ENCODE results near the gene PTPN13. TPM values are rescaled to one million over a fixed set of nuclear protein-coding genes. Genes with fewer than 3 reads are reported as not detected.
A peak's percentile ranks its signal among the peaks of the same experiment; 100 is the strongest.

Gene PTPN13
- total RNA-seq, 2 donors from 2014 or later, result 18.6 to 36.4 TPM

- H3K4me1 ChIP-seq (ENCODE audit: control insufficient read depth in 1 of 2, low read depth in 2 of 2), result peaks cover 0 to 18% of the 10 kb centered on the region in 2 donors
- no peak overlapping the region for H3K27ac ChIP-seq
Measured at GRCh38 chr4:86846921-86847320, 252.8 kb downstream of the PTPN13 start.

GRCh38 chr4:86847571-86847970, 253.5 kb downstream of the PTPN13 start:
- Histone ChIP-seq H3K4me1 (ENCODE audit: control insufficient read depth in 1 of 2, low read depth in 2 of 2) (peaks cover 0 to 18% of the 10 kb centered on the region in 2 donors), H3K9me3 (no peaks in the 10 kb centered on the region), H3K4me3 (peak overlapping the region; percentile 14), H3K36me3 (no peaks in the 10 kb centered on the region), H3K27me3 (replicated peaks; ENCODE audit: insufficient read depth) (no peaks in the 10 kb centered on the region), H3K27ac (no peak overlapping the region)
- DNase-seq (ENCODE audit: low spot score) (no peak), ATAC-seq (ENCODE audit: insufficient number of reproducible peaks, low FRiP score, low read depth) (no peak)
- TF ChIP-seq, protein P1, sequence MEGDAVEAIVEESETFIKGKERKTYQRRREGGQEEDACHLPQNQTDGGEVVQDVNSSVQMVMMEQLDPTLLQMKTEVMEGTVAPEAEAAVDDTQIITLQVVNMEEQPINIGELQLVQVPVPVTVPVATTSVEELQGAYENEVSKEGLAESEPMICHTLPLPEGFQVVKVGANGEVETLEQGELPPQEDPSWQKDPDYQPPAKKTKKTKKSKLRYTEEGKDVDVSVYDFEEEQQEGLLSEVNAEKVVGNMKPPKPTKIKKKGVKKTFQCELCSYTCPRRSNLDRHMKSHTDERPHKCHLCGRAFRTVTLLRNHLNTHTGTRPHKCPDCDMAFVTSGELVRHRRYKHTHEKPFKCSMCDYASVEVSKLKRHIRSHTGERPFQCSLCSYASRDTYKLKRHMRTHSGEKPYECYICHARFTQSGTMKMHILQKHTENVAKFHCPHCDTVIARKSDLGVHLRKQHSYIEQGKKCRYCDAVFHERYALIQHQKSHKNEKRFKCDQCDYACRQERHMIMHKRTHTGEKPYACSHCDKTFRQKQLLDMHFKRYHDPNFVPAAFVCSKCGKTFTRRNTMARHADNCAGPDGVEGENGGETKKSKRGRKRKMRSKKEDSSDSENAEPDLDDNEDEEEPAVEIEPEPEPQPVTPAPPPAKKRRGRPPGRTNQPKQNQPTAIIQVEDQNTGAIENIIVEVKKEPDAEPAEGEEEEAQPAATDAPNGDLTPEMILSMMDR (IDR thresholded peaks at IDR 0.05), result no peak

More at GRCh38 chr4:86846921-86847320, 252.8 kb downstream of the PTPN13 start:
- no peak for DNase-seq (ENCODE audit: low spot score)
- no peak for ATAC-seq (ENCODE audit: insufficient number of reproducible peaks, low FRiP score, low read depth)
- Histone ChIP-seq H3K9me3 (no peaks in the 10 kb centered on the region), H3K36me3 (no peaks in the 10 kb centered on the region), H3K4me3 (no peak overlapping the region), H3K27me3 (replicated peaks; ENCODE audit: insufficient read depth) (no peaks in the 10 kb centered on the region)
- TF ChIP-seq, protein P1 (IDR thresholded peaks at IDR 0.05), result no peak

DNA sequence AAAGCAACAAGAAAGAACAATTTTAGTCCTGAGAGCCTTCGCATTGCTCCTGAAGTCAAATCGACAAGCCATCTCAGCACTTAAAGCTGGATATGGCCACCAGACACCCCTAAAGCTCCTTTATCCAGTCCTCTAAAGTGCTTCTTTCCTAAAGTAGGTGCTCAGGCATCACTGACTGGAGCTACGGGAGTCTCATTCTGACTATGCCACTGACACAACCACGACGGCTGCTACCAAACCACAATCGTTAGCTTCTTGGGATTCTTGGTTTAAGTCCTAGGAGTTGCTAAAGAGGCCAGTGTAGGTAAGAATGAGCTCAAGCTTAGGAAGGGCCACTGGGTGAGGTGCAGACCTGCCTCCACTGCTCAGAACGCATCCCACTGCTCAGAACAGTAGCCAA, 254.0 kb downstream of the PTPN13 start:
- Histone ChIP-seq H3K4me3 (peak overlapping the region; percentile 10), H3K27me3 (replicated peaks; ENCODE audit: insufficient read depth) (no peaks in the 10 kb centered on the region), H3K27ac (no peak overlapping the region), H3K4me1 (ENCODE audit: control insufficient read depth in 1 of 2, low read depth in 2 of 2) (peaks cover 0 to 18% of the 10 kb centered on the region in 2 donors), H3K36me3 (no peaks in the 10 kb centered on the region), H3K9me3 (no peaks in the 10 kb centered on the region)
- DNase-seq (ENCODE audit: low spot score) (no peak), ATAC-seq (ENCODE audit: insufficient number of reproducible peaks, low FRiP score, low read depth) (no peak)
- TF ChIP-seq, protein P1 (IDR thresholded peaks at IDR 0.05), result no peak

DNA sequence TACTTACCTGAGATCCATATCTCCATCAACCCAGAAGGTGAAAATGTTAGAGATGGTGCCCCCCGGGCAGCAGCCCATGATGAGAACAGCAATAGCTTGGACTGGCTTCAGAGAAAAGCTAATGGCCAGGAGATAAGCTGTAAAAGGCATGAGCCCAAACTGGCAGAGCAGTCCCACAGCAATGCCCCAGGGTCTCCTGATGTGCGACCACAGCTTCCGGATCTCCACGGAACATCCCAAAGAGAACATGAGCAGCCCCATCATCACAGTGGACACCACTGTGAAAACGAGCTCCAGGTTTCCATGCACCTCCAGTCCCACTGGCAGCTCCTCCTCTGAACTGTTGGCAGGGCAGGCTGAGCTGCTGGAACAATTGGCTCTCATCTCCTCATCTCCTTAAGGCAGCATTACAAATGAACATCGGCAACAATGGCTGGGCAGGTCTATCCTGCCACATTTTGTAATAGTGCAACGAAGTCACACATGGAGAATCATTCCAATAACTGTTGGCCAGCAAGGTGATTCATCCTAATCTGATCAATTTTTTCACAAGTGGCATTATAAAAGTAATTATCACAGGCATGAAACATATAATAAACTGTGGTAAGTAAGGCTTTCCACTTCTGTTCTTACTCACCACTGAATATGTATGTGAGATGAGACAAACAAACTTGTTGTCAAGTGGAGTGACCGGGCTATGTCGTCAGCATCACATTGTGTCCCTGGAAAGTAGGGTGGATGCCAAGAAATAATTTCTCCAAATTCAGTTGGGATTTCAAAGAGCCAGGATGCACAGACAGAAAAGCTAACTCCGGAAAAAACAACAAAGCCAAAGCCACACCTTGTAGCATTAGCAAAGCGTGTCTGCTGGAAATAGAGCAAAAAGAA, 254.9 kb downstream of the PTPN13 start, which contains the start of gene SLC10A6:
Gene SLC10A6, minus strand, starts transcription at position 653 of the 888 bp plus-strand sequence. Its CDS starts 269 bp downstream, at position 384.
- Histone ChIP-seq H3K9me3 (no peaks in the 10 kb centered on the region), H3K27ac (peak within 1 kb of the TSS in 1 of 2 donors; percentile 6), H3K4me1 (ENCODE audit: control insufficient read depth in 1 of 2, low read depth in 2 of 2) (peaks cover 0 to 18% of the 10 kb centered on the region in 2 donors), H3K27me3 (replicated peaks; ENCODE audit: insufficient read depth) (no peaks in the 10 kb centered on the region), H3K4me3 (peak within 1 kb of the TSS; percentile 10), H3K36me3 (no peaks in the 10 kb centered on the region)
- DNase-seq (ENCODE audit: low spot score), result no peak
- ATAC-seq (ENCODE audit: insufficient number of reproducible peaks, low FRiP score, low read depth), result no peak
- TF ChIP-seq, protein P1 (IDR thresholded peaks at IDR 0.05), result no peak

DNA sequence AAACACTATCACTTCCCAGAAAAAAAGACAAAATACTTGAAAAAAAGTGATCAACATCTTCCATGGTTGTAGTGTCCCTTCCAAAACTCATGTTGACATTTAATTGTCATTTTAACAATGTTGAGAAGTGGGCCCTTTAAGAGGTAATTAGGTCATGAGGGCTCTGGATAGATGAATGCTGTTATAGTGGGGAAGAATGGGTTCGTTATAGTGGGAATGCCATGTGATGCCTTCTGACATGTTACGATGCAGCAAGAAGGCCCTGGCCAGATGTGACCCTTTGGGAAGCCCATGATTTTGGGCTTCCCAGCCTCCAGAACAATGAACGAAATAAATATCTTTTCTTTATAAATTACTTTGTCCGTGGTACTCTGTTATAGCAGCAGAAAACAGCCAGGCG, 259.1 kb downstream of the PTPN13 start:
- Histone ChIP-seq H3K36me3 (no peaks in the 10 kb centered on the region), H3K27me3 (replicated peaks; ENCODE audit: insufficient read depth) (no peaks in the 10 kb centered on the region), H3K4me1 (ENCODE audit: control insufficient read depth in 1 of 2, low read depth in 2 of 2) (peaks cover 0 to 18% of the 10 kb centered on the region in 2 donors), H3K27ac (no peak overlapping the region), H3K9me3 (no peaks in the 10 kb centered on the region), H3K4me3 (no peak overlapping the region)
- TF ChIP-seq, protein P1 (IDR thresholded peaks at IDR 0.05), result no peak
- no peak for ATAC-seq (ENCODE audit: insufficient number of reproducible peaks, low FRiP score, low read depth)
- DNase-seq (ENCODE audit: low spot score), result no peak
